Esophagus muscularis mucosa (tissue), 4 donors: ENCODE data around the gene COPRS. TPM values are rescaled to one million over a fixed set of nuclear protein-coding genes. Genes with fewer than 3 reads are reported as not detected.

Experiments used
- DNase-seq: peaks from one replicate; pipeline ENCODE4 v3.0.0-alpha.2; 2017; ENCODE audit errors: extremely low spot score
- H3K27ac ChIP-seq, 4 donors: fragments of 200-600 bp; sonication (generic); replicated peaks in 1 of 4; 1 replicate in 3 of 4; 2 replicates in 1 of 4; pipeline ENCODE4 v1.5.1; 2016 to 2019; ENCODE audit warnings: mild to moderate bottlenecking in 1 of 4
- H3K27me3 ChIP-seq, 4 donors: fragments of 200-600 bp; sonication (generic); one replicate each; pipeline versions ENCODE4 v1.5.1 to v1.6.0; 2016 to 2019
- H3K36me3 ChIP-seq, 4 donors: fragments of 200-600 bp; sonication (generic); one replicate each; pipeline ENCODE4 v1.5.1; 2016 to 2019
- H3K4me1 ChIP-seq, 4 donors: fragments of 200-600 bp; sonication (generic); one replicate each; pipeline ENCODE4 v1.5.1; 2016 to 2019
- H3K4me3 ChIP-seq, 4 donors: fragments of 200-600 bp; sonication (generic); 1 replicate in 2 of 4; 2 replicates in 2 of 4; pipeline ENCODE4 v1.5.1; 2016 to 2019; ENCODE audit warnings: mild to moderate bottlenecking in 4 of 4, moderate library complexity in 1 of 4
- H3K9me3 ChIP-seq, 4 donors: fragments of 200-600 bp; sonication (generic); 1 replicate in 3 of 4; 2 replicates in 1 of 4; pipeline ENCODE4 v1.5.1; 2016 to 2019
- CTCF ChIP-seq, 3 experiments: fragments of 200-600 bp in 2 of 3; fragments of 450-650 bp in 1 of 3; sonication (generic) in 2 of 3; IDR thresholded peaks; one replicate each; pipeline ENCODE4 v1.5.1; 2017 to 2019; ENCODE audit warnings: antibody characterized with exemption in 3 of 3, mild to moderate bottlenecking in 2 of 3, moderate library complexity in 1 of 3
- EP300 ChIP-seq: sonication (generic); formaldehyde crosslinking; IDR thresholded peaks from one replicate; pipeline ENCODE4 v1.6.1; 2017; ENCODE audit warnings: antibody characterized with exemption
- POLR2A ChIP-seq: fragments of 450-650 bp; IDR thresholded peaks from one replicate; pipeline ENCODE4 v1.6.1; 2017; ENCODE audit warnings: antibody characterized with exemption, moderate library complexity, mild to moderate bottlenecking, low read depth
- POLR2AphosphoS5 ChIP-seq, 2 donors: sonication (generic); formaldehyde crosslinking; IDR thresholded peaks; one replicate each; pipeline ENCODE4 v1.6.1; 2017; ENCODE audit warnings: antibody characterized with exemption in 2 of 2
- WGBS: methylation state at CpG from one replicate; pipeline ENCODE4 v1.1.5; 2018; 5-methylcytosine and 5-hydroxymethylcytosine counted together
- intact Hi-C: fragments of 100-400 bp; cut with DNase I; formaldehyde crosslinking; loops from one replicate; pipeline ENCODE4 v1.15.1; 2023
- total RNA-seq, 4 donors: library from RNA; depleted of rRNA; stranded (reverse); fragments of >200 nt; gene quantifications; one replicate each; pipeline versions ENCODE4 v1.1.0 to v1.2.1, GENCODE V29; 2016

Gene COPRS
- total RNA-seq, 4 donors from 2014 or later, result 123 to 141 (median 129) TPM

GRCh38 chr17:31825961-31826691 lies 32.9 kb downstream of the COPRS start:
- intact Hi-C loops, result no loop called here
- Histone ChIP-seq H3K27ac (no peak overlapping the region), H3K4me1 (peaks cover 0 to under 1% (median 0%) of the 10 kb centered on the region in 4 donors), H3K27me3 (no peaks in the 10 kb centered on the region), H3K9me3 (no peaks in the 10 kb centered on the region), H3K36me3 (no peaks in the 10 kb centered on the region), H3K4me3 (no peak overlapping the region)
- WGBS, result 71% methylated on average over 11 of the region's 14 CpGs
- no peak for TF ChIP-seq POLR2AphosphoS5 (IDR thresholded peaks at IDR 0.05)
- TF ChIP-seq POLR2A, result no peak
- no peak for TF ChIP-seq CTCF (IDR thresholded peaks at IDR 0.05)
- no peak for TF ChIP-seq EP300
- no peak for DNase-seq

- no peaks in the 10 kb centered on the region for H3K27me3 ChIP-seq
- intact Hi-C loops, result no loop called here
- TF ChIP-seq POLR2AphosphoS5 (IDR thresholded peaks at IDR 0.05) (no peak), POLR2A (no peak), CTCF (IDR thresholded peaks at IDR 0.05) (no peak), EP300 (no peak)
- no peaks in the 10 kb centered on the region for H3K9me3 ChIP-seq
- no peak for DNase-seq
- no peak overlapping the region for H3K4me3 ChIP-seq
- no peaks in the 10 kb centered on the region for H3K4me1 ChIP-seq
- WGBS, result 65% methylated on average over 7 of the region's 7 CpGs
- H3K27ac ChIP-seq, result no peak overlapping the region
- no peaks in the 10 kb centered on the region for H3K36me3 ChIP-seq
These were observed 34.2 kb downstream of the COPRS start for GRCh38 chr17:31824766-31825360.

GRCh38 chr17:31823014-31823413 lies 36.0 kb downstream of the COPRS start:
- intact Hi-C loops, result no loop called here
- DNase-seq, result no peak
- no peaks in the 10 kb centered on the region for H3K9me3 ChIP-seq
- 60% methylated on average over 3 of the region's 3 CpGs for WGBS
- H3K4me3 ChIP-seq, result no peak overlapping the region
- no peak for TF ChIP-seq CTCF (IDR thresholded peaks at IDR 0.05)
- TF ChIP-seq EP300, result no peak
- H3K4me1 ChIP-seq, result no peaks in the 10 kb centered on the region
- H3K36me3 ChIP-seq, result no peaks in the 10 kb centered on the region
- H3K27ac ChIP-seq, result no peak overlapping the region
- H3K27me3 ChIP-seq, result no peaks in the 10 kb centered on the region

- TF ChIP-seq CTCF (IDR thresholded peaks at IDR 0.05) (no peak), POLR2AphosphoS5 (IDR thresholded peaks at IDR 0.05) (no peak), POLR2A (no peak)
- Histone ChIP-seq H3K27me3 (no peaks in the 10 kb centered on the region), H3K36me3 (no peaks in the 10 kb centered on the region), H3K9me3 (no peaks in the 10 kb centered on the region), H3K4me3 (no peak overlapping the region), H3K4me1 (no peaks in the 10 kb centered on the region), H3K27ac (no peak overlapping the region)
- intact Hi-C loops, result no loop called here
- 85% methylated on average over 5 of the region's 5 CpGs for WGBS
- DNase-seq, result no peak
These were observed 38.2 kb downstream of the COPRS start for GRCh38 chr17:31820691-31821435.
